T-helper 2 cell treated with Interferon-gamma antibody and Interleukin-4, amounts not matched to agents 100 ng/mL and 5 ng/mL, for 36 hours (primary cell): ENCODE measurements around the gene OGA. TPM values are rescaled to one million over a fixed set of nuclear protein-coding genes. Genes with fewer than 3 reads are reported as not detected.

Source experiments
- intact Hi-C: fragments of 100-400 bp; cut with micrococcal nuclease; formaldehyde crosslinking; loops from one replicate; pipeline ENCODE4 v1.15.1; 2023
- total RNA-seq: library from RNA; stranded (reverse); gene quantifications from 2 replicates; pipeline ENCODE4 v1.2.3, GENCODE V29; 2022

OGA gene
- 128 and 129 TPM in 2 replicates for total RNA-seq

DNA sequence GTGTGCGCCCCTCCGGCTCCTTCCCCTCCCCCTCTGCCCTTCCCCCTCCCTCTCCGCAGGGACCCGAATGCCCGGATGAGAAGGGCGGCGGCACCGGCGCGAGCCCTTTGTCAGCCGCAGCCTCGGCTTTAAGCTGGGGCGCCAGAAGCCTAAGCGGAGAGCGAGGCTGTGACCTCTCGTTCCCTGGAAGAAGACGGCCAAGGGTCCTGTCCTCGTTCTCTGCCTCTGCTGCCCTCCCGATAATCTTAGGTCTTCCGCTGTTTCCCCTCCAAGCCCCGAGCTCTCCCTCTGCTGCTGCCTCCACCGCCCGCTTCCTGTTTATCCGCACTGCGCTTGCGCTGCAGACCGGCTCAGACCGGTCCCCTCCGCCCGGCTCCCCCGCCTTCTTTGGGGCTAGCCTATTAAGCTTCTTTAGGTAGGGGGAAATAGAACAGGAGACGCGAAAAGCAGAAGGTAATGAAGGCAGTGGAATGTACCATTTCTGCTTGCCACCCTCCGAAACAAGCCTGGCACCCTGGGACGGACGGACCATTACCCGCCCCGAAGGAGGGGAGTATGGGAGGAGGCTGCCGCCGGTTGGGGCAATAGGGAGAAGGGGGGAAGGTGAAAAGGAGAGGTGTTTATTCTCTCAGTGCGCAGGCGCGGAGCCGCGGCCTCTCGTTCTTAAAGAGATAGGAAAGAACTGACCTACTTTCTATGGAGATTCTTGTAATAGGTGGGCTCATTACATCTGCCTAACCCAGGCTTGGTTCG lies at the start of gene OGA:
Gene OGA (minus strand): TSS at position 326 of the 753 bp plus-strand sequence. CDS start 422 bp downstream, outside the sequence.
- intact Hi-C loops: loop anchor here (1.0 to 10.0 kb wide), 7 partner anchors 12 to 827 kb away; partner anchors contain the start of genes ACTR1A, ARMH3, GBF1 and NOLC1

DNA sequence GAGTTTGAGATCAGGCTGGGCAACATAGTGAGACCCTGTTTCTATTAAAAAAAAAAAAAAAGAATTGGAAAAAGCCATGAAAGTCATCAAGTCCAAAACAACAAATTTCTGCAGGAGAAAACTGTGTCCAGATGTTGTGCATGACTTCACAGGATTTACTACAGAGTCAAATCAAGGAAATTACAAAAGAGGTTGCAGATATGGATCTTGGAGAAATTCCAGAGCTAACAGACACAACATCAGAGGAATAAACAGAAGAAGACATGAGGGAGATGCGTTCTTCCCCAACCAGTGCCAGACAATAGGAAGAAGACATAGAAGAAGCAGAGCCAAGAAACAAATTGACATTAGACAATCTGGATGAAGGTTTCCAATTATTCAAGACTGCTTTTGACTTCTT lies 49.7 kb upstream of the OGA start:
- intact Hi-C loops: no loop called here

DNA sequence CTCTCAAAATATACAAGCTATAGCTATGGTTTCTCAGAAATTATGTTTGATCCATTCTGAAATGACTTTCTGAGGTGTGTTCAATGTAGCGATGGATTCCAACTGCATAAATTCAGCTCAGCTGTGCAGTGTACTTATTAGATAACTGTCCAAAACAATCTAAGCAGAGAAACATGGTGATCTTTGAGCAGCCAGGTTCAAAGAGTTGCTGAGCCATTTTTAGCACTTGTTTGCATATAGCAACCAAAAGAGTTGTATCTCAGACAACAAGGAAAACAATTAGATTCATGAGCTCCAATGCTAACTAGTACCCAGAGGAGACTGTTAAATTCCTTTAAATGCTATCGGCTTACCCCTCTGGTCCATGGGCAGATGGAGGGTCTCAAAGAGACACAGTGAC lies 41.3 kb upstream of the OGA start:
- intact Hi-C loops: no loop called here

DNA sequence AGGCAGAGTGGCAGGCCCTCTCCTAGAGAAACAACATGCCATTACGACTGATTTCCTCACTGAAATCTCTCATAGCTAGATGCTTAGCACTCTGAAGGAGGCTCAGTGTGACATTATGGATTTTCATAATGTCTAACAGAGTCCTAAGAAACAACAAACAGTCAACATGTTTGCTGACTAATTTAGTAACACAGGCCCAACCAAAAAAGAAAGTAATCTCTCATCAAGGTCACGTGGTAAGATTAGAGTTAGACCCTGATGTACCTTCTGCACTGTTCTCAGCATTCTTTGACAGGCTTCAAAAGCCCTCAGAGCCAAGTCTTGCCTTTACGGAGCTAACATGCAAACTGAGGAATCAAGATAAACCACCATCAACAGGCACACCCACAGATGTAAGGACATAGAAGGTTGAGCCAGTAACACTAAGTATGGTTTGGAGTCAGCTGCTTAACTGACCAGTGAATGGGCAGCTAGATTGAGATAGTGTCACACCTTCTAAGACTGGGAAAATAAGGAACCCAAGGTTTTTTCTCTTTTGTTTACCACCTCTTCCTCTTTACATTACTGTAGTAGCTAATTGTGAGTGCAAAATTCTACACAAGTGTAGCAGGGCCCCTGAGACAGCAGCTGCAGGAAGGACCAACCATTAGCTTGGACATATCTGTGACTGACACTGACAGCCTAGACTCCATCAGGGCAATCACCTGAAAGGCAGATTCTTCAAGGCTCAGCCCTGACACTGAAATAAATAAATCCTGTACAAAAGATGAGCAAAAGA lies 40.7 kb upstream of the OGA start:
- intact Hi-C loops: no loop called here

DNA sequence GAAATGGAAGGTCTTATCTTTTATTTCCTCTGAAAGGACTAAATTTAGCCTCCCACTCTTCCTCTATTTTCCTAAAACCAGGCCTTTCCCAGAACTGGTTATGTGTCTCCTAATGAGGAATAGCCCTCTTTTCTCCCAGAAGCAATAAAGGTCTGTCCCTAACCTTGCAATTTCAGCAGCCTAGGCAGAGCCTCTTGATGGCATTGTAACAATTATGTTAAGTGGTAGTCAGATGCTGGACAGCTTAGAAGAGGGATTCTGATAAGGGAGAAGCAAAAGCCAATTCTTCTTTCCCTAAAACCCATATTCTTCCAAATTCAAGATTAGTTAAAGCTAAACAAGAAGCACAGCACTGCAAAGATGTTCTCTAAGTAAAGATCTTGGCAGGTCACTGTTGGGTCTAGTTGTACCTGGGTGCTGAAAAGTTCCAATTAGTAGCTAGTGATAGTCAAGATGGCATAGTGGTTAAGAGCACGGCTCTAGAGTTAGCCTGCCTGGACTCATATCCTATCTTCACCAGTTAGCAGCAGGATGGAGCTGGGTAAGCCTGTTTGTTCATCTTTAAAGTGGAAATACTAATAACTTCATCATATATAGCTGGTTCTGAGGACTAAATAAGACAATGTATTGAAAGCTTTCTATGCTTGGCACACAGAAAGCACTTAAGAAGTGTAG lies 39.7 kb upstream of the OGA start:
- intact Hi-C loops: no loop called here

DNA sequence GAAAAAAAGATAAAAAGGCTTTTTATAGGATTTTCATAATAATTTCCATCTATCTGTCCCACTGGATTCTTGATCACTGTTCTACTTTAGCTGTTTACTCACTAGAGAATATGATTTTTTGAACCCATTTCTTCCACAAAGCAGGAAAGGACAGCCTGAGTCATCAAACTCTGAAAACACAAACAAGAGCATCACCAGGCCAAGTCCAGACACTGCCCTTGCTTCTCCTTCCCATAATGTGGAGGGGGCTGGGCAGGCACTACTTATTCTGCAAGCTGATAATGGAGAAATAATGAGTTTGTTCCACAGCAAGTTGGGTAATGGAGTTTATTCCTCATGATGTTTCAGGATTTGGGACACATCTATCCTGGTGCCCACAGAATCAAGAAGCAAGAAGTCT lies 38.4 kb upstream of the OGA start:
- intact Hi-C loops: no loop called here

DNA sequence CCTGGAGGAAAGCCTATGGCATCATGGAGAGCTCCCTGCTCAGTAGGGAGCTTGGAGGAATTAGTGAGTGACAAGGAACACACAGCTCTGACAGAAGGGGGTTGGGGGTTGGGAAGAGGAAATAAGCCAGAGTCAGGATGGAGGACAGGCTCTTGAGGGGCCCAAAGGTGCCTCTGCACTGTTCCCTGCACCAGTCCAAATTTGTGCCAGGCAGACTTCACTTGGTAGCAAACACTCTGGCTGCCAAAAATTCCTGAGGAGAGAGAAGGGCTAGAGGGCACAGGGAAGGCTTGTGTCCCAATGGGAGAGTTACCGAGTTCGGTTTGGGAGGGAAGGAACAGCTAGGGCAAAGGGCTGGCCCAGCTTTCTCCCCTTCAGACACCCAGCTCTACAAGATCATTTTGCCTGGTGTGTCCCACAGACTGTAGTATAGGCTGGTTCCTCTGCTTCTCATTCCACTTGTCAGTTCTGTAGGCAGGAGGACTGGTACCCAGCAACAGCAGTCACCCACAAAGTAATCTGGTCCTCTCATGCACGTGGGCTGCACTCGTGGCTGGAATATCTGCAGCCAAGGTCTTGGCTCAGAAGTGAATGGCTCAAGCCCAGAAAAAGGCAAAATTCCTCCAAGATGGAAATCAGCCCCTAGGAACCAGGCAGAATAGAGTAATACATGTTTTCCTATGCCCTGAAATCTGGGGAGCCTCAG lies 33.3 kb upstream of the OGA start:
- intact Hi-C loops: no loop called here

DNA sequence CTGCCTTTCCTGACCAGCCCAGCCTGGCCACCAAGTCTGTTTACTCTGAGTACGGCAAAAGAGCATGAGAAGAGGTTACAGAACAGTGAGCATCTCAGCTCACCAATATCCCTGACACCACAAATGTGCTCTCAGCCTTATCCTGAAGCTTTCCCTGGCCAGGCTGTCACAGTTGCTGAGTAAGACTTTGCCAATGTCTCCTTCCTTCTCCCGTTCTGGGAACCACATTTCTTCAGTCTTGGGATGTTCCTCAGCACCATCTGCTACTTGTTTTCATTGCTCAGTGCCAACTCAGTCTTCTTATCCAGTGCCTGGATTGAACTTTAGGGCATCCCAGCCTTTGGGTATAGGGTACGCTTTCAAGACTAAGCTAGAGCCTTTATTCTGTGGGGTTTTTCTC lies 32.5 kb upstream of the OGA start:
- intact Hi-C loops: no loop called here

DNA sequence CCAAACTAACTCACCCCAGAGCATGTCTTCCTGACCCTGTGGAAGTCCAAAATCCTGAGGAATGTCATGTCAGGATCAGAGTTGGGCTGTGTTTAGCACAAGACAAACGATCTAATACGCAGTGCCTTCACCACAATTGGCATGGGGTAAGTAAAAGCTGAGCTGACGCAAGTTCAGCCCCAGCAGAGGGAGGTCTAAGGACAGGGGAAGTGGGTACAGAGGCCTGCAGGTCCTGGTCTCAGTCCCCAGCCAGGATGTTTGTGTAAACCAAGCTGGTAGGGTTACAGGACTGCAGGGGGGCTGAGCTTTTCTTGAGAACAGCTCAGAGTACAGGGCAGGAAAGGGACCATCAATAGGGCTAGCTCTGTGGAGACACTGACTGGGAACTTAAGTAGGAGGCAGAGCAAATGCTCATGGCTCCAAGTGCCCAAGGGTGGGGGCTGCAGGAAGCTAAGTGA lies 30.7 kb upstream of the OGA start:
- intact Hi-C loops: no loop called here

DNA sequence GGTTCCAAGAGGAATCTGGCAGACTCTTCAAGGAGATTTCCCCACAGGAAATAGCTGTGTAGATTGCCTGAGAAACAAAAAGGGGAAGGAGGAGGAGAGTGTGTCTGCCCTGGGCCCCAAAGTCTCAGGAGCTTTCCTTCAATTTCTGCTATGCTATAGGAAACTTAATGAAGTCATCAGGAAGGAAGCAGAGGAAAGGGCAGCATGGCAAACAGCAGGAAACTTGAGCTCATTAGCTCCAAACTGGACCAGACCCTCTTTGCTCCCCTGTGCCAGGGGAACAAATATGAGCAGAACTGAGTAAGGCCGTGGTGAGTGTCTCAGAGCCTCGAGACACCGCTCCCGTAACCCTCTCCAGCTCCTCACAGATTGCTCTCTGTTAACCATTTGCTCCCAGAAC lies 30.2 kb upstream of the OGA start:
- intact Hi-C loops: no loop called here

DNA sequence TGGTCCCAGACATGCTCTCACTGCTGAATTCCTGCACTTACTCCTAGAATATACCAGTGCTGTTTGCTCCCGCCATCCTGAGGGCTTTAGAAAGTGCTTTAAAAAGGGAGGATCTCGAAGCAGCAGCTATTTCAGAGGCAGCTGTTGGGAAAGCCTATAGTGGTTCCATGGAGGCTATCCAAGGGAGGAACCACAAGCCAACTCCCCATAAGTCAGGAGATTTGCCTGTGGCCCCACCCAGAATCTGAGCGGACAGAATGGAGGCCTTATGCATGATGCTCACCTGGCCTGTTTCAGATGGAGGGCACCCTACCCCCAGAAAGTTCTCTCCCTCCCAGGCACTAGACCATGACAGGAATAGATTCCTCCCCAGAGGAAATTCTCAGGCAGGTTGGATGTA lies 27.6 kb upstream of the OGA start:
- intact Hi-C loops: no loop called here

DNA sequence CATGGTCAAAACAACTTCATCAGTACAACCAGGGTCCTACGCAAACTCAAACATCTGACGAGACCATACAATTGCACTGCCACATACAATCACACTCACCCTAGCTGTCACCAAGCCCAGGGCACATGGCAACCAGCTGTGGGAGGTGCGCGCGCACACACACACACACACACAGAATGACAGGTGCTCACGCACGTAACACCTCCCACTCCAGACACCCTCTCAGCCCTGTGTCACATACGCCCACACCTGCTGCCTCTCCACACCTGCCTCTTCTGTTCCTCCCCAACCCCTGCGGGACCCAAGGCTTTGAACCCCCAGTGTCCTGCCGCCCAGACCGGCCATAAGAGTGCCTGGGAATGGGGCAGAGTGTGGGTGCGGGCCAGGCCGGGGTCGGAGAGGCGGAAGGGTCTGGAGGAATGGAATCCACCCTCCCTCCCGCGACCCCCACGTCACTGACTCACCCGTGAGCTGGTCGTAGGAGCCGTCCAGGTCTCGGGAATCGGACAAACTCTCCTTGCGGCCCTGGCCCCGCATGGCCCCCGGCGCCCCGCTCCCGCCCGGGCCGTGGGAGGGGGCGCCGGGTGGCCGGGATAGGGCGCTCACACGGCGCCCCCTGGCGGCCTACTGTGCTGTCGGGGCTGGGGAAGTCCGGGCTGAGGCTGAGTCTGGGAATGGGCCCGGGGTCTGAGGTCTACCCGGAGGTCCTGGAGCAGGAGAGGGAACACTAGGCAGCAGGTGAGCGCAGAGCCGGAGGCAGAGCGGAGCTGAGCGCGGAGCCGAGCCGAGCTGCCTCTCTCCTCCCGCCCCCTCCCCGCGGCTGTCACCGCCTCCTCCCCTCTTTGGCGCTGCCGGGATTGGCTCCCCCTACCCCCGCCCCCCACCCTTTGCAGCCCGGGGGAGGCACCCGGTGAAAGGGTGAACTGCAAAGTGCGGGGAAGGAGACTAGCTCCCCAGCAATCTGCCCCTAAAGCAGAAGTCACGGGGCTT lies 25.1 kb upstream of the OGA start, which contains the start of gene KCNIP2:
Gene KCNIP2 (minus strand): TSS at position 769 of the 990 bp plus-strand sequence. CDS start 232 bp downstream, at position 537.
- intact Hi-C loops: no loop called here

DNA sequence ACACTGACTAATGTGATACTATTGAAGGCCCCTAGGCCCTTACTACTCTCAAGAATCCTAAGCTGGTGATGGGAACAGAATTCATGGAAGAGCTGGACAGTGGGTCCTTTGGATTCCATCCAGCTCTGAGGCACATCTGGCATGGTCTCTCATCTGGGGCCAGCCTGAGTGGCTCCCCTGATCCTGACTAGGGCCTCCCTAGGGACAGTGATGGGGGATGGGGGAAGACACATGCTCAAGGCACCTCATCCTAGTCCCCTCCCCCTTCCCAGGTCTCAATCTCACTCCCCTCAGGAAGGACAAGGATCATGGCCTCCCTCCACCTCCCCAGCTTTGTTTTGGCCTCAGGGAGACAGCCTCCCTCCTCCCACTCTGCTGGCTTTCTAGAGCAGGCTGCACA lies 23.6 kb upstream of the OGA start:
- intact Hi-C loops: loop anchor here (2.0 kb wide), 1 partner anchor 47 kb away; no protein-coding TSS in a partner anchor

DNA sequence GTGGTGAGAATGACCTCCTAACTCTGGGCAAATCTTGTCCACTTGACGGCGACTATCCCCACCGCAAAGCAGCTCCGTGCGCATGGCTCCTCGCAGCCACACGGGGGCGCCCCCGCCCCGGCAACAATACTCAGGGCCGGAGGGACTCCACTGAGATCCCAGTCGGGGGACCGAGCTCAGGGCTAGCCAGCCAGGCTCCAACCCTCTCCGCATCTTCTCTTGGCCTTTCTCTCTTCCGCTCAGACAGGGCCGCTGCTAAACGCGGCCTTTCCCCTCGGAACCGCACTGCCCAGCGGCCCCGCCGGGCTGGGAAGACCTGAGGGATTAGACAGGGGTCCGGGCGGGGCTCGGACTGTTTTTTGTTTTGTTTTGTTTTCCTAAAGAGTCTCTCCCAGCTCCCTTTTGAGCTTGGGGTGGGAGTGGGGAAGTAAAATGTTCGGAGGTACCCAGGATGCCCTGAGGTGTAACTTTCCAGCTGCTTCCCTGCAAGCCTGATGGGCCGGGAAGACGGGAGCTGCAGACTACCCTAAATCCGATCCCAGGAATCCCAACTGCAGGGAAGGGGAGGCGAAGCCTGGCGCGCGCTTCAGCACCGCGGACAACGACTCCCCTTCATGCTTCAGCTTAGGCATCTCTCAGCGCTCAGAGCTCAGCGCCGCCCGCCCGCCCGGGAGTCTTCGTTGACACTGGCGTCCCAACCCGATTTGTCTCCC lies 22.7 kb upstream of the OGA start:
- intact Hi-C loops: loop anchor here (1.0 to 2.0 kb wide), 3 partner anchors 48 to 232 kb away; no protein-coding TSS in a partner anchor

DNA sequence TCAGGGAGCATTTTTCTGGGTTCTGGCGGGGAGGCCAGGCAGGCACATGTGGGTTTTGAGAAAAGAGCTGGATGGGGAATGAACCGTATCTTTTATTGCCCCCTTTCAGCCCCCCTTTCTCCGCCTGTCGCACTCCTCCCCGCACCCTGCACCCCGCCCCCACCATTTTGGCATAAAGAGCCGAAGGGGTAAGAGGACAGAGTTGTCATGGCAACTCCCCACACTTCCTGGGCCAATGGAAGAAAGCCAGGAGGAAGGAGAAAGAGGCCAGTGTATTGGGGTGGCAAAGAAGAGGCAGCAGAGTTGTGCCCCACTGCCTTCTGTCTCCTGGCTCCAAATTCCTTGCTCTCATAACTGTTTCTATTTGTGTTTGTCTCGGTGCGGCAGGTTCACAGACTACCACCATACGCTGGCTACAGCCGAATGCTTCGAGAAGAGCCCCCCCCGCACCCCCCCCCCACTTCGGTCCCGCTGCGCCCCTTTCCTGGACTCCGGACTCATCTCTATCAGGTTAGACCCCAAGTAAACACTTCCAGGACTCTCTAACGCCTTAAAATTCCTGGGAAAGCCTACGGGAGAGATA lies 21.9 kb upstream of the OGA start:
- intact Hi-C loops: loop anchor here (1.0 to 2.0 kb wide), 3 partner anchors 49 to 233 kb away; no protein-coding TSS in a partner anchor

DNA sequence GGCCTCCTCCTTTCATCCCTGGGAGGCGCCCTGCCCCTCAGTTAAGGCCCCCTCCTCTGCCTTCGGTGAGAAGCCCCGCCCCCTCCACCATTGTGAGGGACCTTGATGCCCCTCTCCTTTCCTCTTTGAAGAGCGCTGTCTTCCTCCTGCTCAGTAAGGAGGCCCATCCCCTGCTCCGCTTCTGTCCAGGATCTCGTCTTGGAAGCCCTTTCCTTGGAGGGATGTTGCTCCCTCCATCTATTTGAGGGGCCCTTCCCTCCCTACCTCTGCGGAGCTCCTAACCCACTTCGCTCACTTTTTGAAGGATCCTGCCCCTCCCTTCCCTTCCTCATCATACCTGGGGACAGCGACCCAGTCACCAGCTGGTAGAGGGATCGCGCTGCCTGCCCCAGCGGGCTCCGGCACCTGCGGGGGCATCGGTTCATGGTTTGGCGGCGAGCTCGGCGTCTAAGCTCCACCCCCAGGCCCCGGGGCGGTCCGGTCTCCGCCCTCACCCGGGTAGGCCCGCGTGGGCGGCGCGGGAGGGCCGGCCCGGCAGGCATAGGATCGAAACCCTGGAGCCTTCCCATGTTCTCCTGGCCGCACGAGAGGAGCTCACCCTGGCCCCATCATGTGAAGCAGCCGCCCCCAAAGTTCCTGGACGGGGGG lies 21.3 kb upstream of the OGA start:
- intact Hi-C loops: loop anchor here (1.0 to 10.0 kb wide), 4 partner anchors 49 to 555 kb away; partner anchors contain the start of gene NFKB2

DNA sequence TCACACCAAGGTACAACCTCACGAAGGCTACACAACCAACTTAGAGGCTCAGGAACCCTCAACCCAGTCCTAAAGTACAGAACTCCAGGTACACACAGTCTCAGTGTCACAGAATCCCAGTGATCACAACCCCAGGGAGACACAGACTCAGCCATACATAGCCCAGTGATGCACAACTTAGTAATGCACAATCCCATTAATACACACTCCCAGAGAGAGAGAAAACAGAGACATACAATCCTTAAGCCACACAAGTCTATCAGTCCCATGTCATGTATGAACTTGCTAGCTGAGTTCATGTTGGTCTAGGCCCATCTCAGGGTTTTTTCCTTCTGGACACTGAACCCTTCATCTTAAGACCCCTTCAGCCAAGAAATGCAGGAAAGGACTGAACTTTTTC lies 20.8 kb upstream of the OGA start:
- intact Hi-C loops: loop anchor here (10.0 kb wide), 1 partner anchor 556 kb away; the partner anchor contains the start of gene NFKB2

DNA sequence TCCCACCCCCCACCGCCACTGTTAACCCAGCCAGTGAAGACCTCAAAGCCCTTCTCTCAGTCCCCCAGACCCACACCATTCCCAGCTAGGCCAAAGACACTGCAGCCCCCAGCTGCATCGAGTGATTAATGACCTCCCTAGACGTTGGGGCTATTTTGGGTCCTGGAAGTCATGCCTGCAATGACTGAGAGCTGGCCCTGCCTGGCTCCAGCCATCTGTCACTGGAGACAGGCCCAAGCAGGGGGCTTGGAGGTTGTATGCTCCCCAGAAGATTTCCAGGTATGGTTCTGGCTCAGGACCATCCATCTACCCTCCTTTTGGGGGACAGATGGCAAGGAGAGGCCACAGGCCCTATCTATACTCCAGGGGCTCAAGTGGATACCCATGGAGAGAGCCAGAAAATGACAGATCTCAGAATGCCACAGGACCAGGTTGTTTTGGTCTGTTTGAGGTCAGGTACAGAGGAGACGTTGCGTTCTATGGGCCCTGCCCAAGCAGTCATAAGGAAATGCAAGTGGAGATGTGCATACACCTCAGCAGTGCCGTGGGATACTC lies 20.2 kb upstream of the OGA start:
- intact Hi-C loops: loop anchor here (10.0 kb wide), 1 partner anchor 556 kb away; the partner anchor contains the start of gene NFKB2
